Esophagus muscularis mucosa (tissue), 4 donors: ENCODE measurements around the gene SPEG. TPM values are rescaled to one million over a fixed set of nuclear protein-coding genes. Genes with fewer than 3 reads are reported as not detected.

ENCODE experiments used
- DNase-seq: peaks from one replicate; pipeline ENCODE4 v3.0.0-alpha.2; 2017; ENCODE audit errors: extremely low spot score
- H3K27ac ChIP-seq, 4 donors: fragments of 200-600 bp; sonication (generic); replicated peaks in 1 of 4; 1 replicate in 3 of 4; 2 replicates in 1 of 4; pipeline ENCODE4 v1.5.1; 2016 to 2019; ENCODE audit warnings: mild to moderate bottlenecking in 1 of 4
- H3K27me3 ChIP-seq, 4 donors: fragments of 200-600 bp; sonication (generic); one replicate each; pipeline versions ENCODE4 v1.5.1 to v1.6.0; 2016 to 2019
- H3K36me3 ChIP-seq, 4 donors: fragments of 200-600 bp; sonication (generic); one replicate each; pipeline ENCODE4 v1.5.1; 2016 to 2019
- H3K4me1 ChIP-seq, 4 donors: fragments of 200-600 bp; sonication (generic); one replicate each; pipeline ENCODE4 v1.5.1; 2016 to 2019
- H3K4me3 ChIP-seq, 4 donors: fragments of 200-600 bp; sonication (generic); 1 replicate in 2 of 4; 2 replicates in 2 of 4; pipeline ENCODE4 v1.5.1; 2016 to 2019; ENCODE audit warnings: mild to moderate bottlenecking in 4 of 4, moderate library complexity in 1 of 4
- H3K9me3 ChIP-seq, 4 donors: fragments of 200-600 bp; sonication (generic); 1 replicate in 3 of 4; 2 replicates in 1 of 4; pipeline ENCODE4 v1.5.1; 2016 to 2019
- CTCF ChIP-seq, 3 experiments: fragments of 200-600 bp in 2 of 3; fragments of 450-650 bp in 1 of 3; sonication (generic) in 2 of 3; IDR thresholded peaks; one replicate each; pipeline ENCODE4 v1.5.1; 2017 to 2019; ENCODE audit warnings: antibody characterized with exemption in 3 of 3, mild to moderate bottlenecking in 2 of 3, moderate library complexity in 1 of 3
- EP300 ChIP-seq: sonication (generic); formaldehyde crosslinking; IDR thresholded peaks from one replicate; pipeline ENCODE4 v1.6.1; 2017; ENCODE audit warnings: antibody characterized with exemption
- POLR2A ChIP-seq: fragments of 450-650 bp; IDR thresholded peaks from one replicate; pipeline ENCODE4 v1.6.1; 2017; ENCODE audit warnings: antibody characterized with exemption, moderate library complexity, mild to moderate bottlenecking, low read depth
- POLR2AphosphoS5 ChIP-seq, 2 donors: sonication (generic); formaldehyde crosslinking; IDR thresholded peaks; one replicate each; pipeline ENCODE4 v1.6.1; 2017; ENCODE audit warnings: antibody characterized with exemption in 2 of 2
- WGBS: methylation state at CpG from one replicate; pipeline ENCODE4 v1.1.5; 2018; 5-methylcytosine and 5-hydroxymethylcytosine counted together
- intact Hi-C: fragments of 100-400 bp; cut with DNase I; formaldehyde crosslinking; loops from one replicate; pipeline ENCODE4 v1.15.1; 2023
- total RNA-seq, 4 donors: library from RNA; depleted of rRNA; stranded (reverse); fragments of >200 nt; gene quantifications; one replicate each; pipeline versions ENCODE4 v1.1.0 to v1.2.1, GENCODE V29; 2016

SPEG gene
- total RNA-seq, 4 donors from 2014 or later: 115 to 251 (median 180) TPM

GRCh38 chr2:219455581-219455980 lies 20.9 kb downstream of the SPEG start:
- Histone ChIP-seq H3K9me3 (no peaks in the 10 kb centered on the region), H3K36me3 (peaks cover 0 to 9% (median 2%) of the 10 kb centered on the region in 4 donors), H3K27ac (peak overlapping the region; percentile 94 to 99 (median 96)), H3K4me3 (no peak overlapping the region), H3K27me3 (peaks cover 0 to 2% (median 0%) of the 10 kb centered on the region in 4 donors), H3K4me1 (peaks cover 38 to 100% (median 92%) of the 10 kb centered on the region in 4 donors)
- 80% methylated on average over 6 of the region's 6 CpGs for WGBS
- DNase-seq: no peak
- TF ChIP-seq POLR2A (no peak), CTCF (IDR thresholded peaks at IDR 0.05) (no peak), POLR2AphosphoS5 (IDR thresholded peaks at IDR 0.05) (no peak), EP300 (no peak)
- intact Hi-C loops: no loop called here

- WGBS: 77% methylated on average over 5 of the region's 5 CpGs
- H3K27ac ChIP-seq: peak overlapping the region; percentile 94 to 99 (median 96)
Observed at GRCh38 chr2:219457784-219458369, 23.2 kb downstream of the SPEG start.

GRCh38 chr2:219458996-219459395 lies 24.4 kb downstream of the SPEG start:
- DNase-seq: no peak
- H3K4me1 ChIP-seq: peaks cover 24 to 100% (median 92%) of the 10 kb centered on the region in 4 donors
- no peak for TF ChIP-seq POLR2A
- TF ChIP-seq EP300: no peak
- TF ChIP-seq CTCF (IDR thresholded peaks at IDR 0.05): no peak
- TF ChIP-seq POLR2AphosphoS5 (IDR thresholded peaks at IDR 0.05): no peak
- H3K27ac ChIP-seq: peak overlapping the region; percentile 94 to 99 (median 96)
- peaks cover 0 to 6% (median 0%) of the 10 kb centered on the region in 4 donors for H3K27me3 ChIP-seq
- H3K9me3 ChIP-seq: no peaks in the 10 kb centered on the region
- H3K4me3 ChIP-seq: no peak overlapping the region
- peaks cover 6 to 19% (median 13%) of the 10 kb centered on the region in 4 donors for H3K36me3 ChIP-seq
- intact Hi-C loops: no loop called here
- WGBS: 66% methylated on average over 8 of the region's 8 CpGs

More at GRCh38 chr2:219457784-219458369, 23.2 kb downstream of the SPEG start:
- H3K27me3 ChIP-seq: peaks cover 0 to 6% (median 0%) of the 10 kb centered on the region in 4 donors
- H3K4me1 ChIP-seq: peaks cover 31 to 100% (median 92%) of the 10 kb centered on the region in 4 donors
- peaks cover 6 to 18% (median 11%) of the 10 kb centered on the region in 4 donors for H3K36me3 ChIP-seq
- no peak overlapping the region for H3K4me3 ChIP-seq
- intact Hi-C loops: no loop called here
- no peaks in the 10 kb centered on the region for H3K9me3 ChIP-seq
- no peak for DNase-seq
- TF ChIP-seq POLR2AphosphoS5 (IDR thresholded peaks at IDR 0.05) (peak in 1 of 2 donors; percentile 31), EP300 (no peak), CTCF (IDR thresholded peaks at IDR 0.05) (peak in 1 of 3 experiments; percentile 5)

GRCh38 chr2:219459460-219460311 lies 25.0 kb downstream of the SPEG start:
- peaks cover 9 to 26% (median 19%) of the 10 kb centered on the region in 4 donors for H3K36me3 ChIP-seq
- H3K4me1 ChIP-seq: peaks cover 28 to 100% (median 92%) of the 10 kb centered on the region in 4 donors
- H3K27ac ChIP-seq: peak overlapping the region; percentile 94 to 99 (median 96)
- TF ChIP-seq CTCF (IDR thresholded peaks at IDR 0.05) (peak; percentile 91 to 96 (median 92)), POLR2A (no peak), POLR2AphosphoS5 (IDR thresholded peaks at IDR 0.05) (peak; percentile 65 to 73)
- peaks cover 0 to 6% (median 0%) of the 10 kb centered on the region in 4 donors for H3K27me3 ChIP-seq
- intact Hi-C loops: no loop called here
- H3K4me3 ChIP-seq: peak overlapping the region; percentile 31 to 49 (median 40)
- no peak for DNase-seq
- 21% methylated on average over 5 of the region's 14 CpGs for WGBS
- H3K9me3 ChIP-seq: no peaks in the 10 kb centered on the region
